ENCODE data around the gene SBSN.

DNA sequence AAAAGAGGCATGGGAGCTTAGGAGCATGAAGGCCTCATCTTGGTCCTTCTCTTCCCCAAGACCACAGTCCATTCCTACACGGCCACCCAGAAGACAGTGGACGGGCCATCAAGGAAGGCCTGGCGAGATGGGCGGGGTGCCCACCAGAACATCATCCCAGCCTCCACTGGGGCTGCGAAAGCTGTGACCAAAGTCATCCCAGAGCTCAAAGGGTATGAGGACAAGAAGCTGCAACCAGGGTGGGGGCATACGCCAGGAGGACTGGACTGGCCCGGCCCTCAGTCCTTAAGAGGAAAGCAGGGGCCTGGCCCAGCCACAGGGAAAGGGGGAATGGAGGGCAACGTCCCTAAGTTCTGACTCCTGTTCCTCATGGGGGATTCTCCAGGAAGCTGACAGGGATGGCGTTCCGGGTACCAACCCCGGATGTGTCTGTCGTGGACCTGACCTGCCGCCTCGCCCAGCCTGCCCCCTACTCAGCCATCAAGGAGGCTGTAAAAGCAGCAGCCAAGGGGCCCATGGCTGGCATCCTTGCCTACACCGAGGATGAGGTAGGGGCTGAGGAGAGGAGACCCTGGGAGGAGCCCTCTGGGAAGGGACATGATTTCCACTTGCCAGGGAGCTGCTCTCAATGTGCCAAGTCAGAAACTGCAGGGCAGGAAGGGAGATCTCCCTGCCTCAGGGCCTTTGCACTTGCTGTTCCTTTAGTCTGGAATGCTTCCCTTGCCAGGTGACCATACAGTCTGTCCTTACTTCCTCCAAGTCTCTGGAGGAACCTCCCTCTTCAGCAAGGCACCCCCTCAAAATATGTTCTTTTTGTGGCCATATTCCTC, 15.4 kb upstream of the SBSN start:
- no peak for TF ChIP-seq POLR2A (IDR thresholded peaks at IDR 0.05; ENCODE audit: low read length)
- no peak for TF ChIP-seq GATA1 (IDR thresholded peaks at IDR 0.05; ENCODE audit: low read depth, low read length)

Data from erythroblast (primary cell).